ENCODE data around the gene ELAVL4.

ELAVL4 gene

DNA sequence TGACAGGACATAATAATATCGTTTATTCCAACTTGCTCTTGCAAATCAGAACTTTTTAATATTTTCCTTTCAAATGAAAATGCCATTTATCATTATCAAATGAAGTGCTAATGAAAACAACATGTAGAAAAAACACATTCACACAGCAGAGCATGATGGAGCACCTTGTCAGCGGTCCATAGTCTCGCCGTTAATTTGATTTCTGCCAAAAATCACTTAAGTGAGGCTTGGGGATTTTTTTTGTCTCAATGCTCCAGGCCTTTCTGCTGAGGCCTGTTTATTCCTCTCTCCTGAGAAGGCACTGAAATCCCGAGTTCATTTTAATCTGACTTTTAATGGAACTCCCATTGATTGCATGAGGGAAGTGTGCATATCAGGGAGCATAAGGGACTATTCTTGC lies 122.5 kb downstream of the ELAVL4 start (continued):
- TF ChIP-seq POU6F1 (CRISPR knock-in tag; IDR thresholded peaks at IDR 0.05; ENCODE audit: borderline replicate concordance, low read depth) (no peak), ARNTL (CRISPR knock-in tag; IDR thresholded peaks at IDR 0.05; ENCODE audit: borderline replicate concordance, low read depth) (no peak), PPARA (CRISPR knock-in tag; IDR thresholded peaks at IDR 0.05; ENCODE audit: borderline replicate concordance) (no peak)

GRCh38 chr1:50232336-50232735 lies 123.6 kb downstream of the ELAVL4 start:
- no peak for ATAC-seq
- TF ChIP-seq POU6F1 (CRISPR knock-in tag; IDR thresholded peaks at IDR 0.05; ENCODE audit: borderline replicate concordance, low read depth) (no peak), ZNF8 (CRISPR knock-in tag; IDR thresholded peaks at IDR 0.05) (no peak), ZFP30 (CRISPR knock-in tag; IDR thresholded peaks at IDR 0.05) (no peak), TSHZ2 (CRISPR knock-in tag; IDR thresholded peaks at IDR 0.05) (no peak), ZC3H10 (CRISPR knock-in tag; IDR thresholded peaks at IDR 0.05) (no peak), ARNTL (CRISPR knock-in tag; IDR thresholded peaks at IDR 0.05; ENCODE audit: borderline replicate concordance, low read depth) (no peak)
- TF ChIP-seq, protein P1, sequence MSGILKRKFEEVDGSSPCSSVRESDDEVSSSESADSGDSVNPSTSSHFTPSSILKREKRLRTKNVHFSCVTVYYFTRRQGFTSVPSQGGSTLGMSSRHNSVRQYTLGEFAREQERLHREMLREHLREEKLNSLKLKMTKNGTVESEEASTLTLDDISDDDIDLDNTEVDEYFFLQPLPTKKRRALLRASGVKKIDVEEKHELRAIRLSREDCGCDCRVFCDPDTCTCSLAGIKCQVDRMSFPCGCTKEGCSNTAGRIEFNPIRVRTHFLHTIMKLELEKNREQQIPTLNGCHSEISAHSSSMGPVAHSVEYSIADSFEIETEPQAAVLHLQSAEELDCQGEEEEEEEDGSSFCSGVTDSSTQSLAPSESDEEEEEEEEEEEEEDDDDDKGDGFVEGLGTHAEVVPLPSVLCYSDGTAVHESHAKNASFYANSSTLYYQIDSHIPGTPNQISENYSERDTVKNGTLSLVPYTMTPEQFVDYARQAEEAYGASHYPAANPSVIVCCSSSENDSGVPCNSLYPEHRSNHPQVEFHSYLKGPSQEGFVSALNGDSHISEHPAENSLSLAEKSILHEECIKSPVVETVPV (CRISPR knock-in tag; IDR thresholded peaks at IDR 0.05) = no peak
- TF ChIP-seq, protein P2, sequence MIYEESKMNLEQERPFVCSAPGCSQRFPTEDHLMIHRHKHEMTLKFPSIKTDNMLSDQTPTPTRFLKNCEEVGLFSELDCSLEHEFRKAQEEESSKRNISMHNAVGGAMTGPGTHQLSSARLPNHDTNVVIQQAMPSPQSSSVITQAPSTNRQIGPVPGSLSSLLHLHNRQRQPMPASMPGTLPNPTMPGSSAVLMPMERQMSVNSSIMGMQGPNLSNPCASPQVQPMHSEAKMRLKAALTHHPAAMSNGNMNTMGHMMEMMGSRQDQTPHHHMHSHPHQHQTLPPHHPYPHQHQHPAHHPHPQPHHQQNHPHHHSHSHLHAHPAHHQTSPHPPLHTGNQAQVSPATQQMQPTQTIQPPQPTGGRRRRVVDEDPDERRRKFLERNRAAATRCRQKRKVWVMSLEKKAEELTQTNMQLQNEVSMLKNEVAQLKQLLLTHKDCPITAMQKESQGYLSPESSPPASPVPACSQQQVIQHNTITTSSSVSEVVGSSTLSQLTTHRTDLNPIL (CRISPR knock-in tag; IDR thresholded peaks at IDR 0.05; ENCODE audit: low read depth) = no peak

DNA sequence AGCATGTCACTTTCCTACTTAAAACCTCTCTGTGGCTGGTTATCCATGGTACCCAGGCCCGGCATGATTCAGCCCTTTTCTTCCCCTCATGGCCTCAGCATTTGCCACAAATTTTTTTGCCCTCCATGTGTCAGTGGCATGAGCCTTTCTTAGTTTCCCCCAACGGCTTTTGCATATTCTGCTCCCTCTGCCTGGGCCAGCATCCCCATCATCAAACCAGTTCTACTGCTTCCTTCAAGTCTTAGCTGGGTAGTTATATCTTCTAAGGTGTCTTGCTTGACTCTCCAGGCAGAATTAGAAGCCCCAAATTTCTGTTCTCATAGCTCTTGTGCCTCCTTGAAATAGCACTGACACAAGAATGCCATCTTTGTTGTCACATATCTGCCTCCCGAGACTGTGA lies 127.9 kb downstream of the ELAVL4 start:
- ATAC-seq = no peak
- TF ChIP-seq POU6F1 (CRISPR knock-in tag; IDR thresholded peaks at IDR 0.05; ENCODE audit: borderline replicate concordance, low read depth) = no peak

- ATAC-seq = no peak
- no peak for TF ChIP-seq ZFP3 (CRISPR knock-in tag; IDR thresholded peaks at IDR 0.05)
- TF ChIP-seq PPARA (CRISPR knock-in tag; IDR thresholded peaks at IDR 0.05; ENCODE audit: borderline replicate concordance) = no peak
- TF ChIP-seq TCF4 (CRISPR knock-in tag; IDR thresholded peaks at IDR 0.05; ENCODE audit: borderline replicate concordance) = no peak
- no peak for TF ChIP-seq ISL1 (CRISPR knock-in tag; IDR thresholded peaks at IDR 0.05)
- TF ChIP-seq RARB (CRISPR knock-in tag; IDR thresholded peaks at IDR 0.05) = no peak
- TF ChIP-seq ESRRG (CRISPR knock-in tag; IDR thresholded peaks at IDR 0.05) = no peak
- TF ChIP-seq GLIS3 (CRISPR knock-in tag; IDR thresholded peaks at IDR 0.05) = no peak
- no peak for TF ChIP-seq ZNF565 (CRISPR knock-in tag; conservative IDR thresholded peaks at IDR 0.05; ENCODE audit: low read depth)
- TF ChIP-seq ZNF8 (CRISPR knock-in tag; IDR thresholded peaks at IDR 0.05) = no peak
- TF ChIP-seq ZFP30 (CRISPR knock-in tag; IDR thresholded peaks at IDR 0.05) = no peak
- TF ChIP-seq BACH2 (CRISPR knock-in tag; IDR thresholded peaks at IDR 0.05; ENCODE audit: borderline replicate concordance) = no peak
- TF ChIP-seq POU6F1 (CRISPR knock-in tag; IDR thresholded peaks at IDR 0.05; ENCODE audit: borderline replicate concordance, low read depth) = no peak
- TF ChIP-seq ARNTL (CRISPR knock-in tag; IDR thresholded peaks at IDR 0.05; ENCODE audit: borderline replicate concordance, low read depth) = no peak
- TF ChIP-seq OSR1 (CRISPR knock-in tag; IDR thresholded peaks at IDR 0.05) = no peak
- TF ChIP-seq, protein P1 (CRISPR knock-in tag; IDR thresholded peaks at IDR 0.05) = no peak
Observed at GRCh38 chr1:50237056-50237455, 128.3 kb downstream of the ELAVL4 start.

Measured in SK-N-SH treated with all-trans-retinoic acid at 6 μM for 48 hours (cell line).